ENCODE measurements around the gene TARBP2.

GRCh38 chr12:53499266-53500141 is 1.6 kb upstream of the TARBP2 start, which contains the start of gene MAP3K12:
- no peak for TF ChIP-seq EZH2 (IDR thresholded peaks at IDR 0.05; ENCODE audit: low read length, unreplicated experiment)
- no peak for TF ChIP-seq EZH2phosphoT487 (IDR thresholded peaks at IDR 0.05; ENCODE audit: borderline replicate concordance, low read length)
- 0 out of 2 replicates have a peak, but pooled peaks have one; percentile 6 for TF ChIP-seq CTCF (conservative IDR thresholded peaks at IDR 0.05; ENCODE audit: low read depth, low read length)

Data from PC-3 (cell line).